ENCODE results near the gene MBP.

DNA sequence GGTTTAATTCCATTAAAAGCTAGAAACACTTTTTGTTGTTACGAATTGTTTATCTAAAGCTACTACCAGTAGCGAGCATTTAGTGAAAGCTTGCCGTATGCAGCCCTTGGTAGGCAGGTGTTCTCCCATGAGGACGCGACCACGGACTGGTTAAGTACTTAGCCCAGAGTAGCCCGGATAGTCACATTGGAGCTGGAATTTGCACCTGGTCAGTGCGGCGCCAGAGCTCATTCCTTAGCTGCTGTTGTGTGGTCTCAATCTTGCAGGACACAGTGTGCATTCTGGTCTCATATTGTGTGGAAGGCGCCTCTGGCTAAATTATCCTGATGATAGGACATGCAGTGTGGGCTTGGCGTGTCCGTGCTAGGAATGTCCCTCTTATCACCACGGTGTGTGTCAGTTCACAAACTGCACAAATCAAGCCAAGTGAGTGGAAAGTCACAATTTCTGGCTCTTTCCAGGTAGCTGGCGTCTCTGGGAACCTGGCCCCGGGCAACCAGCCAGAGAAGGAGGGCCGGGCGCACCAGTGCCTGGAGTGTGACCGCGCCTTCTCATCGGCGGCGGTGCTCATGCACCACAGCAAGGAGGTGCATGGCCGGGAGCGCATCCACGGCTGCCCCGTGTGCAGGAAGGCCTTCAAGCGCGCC, 176.9 kb downstream of the MBP start:
- no peak for TF ChIP-seq EZH2 (IDR thresholded peaks at IDR 0.05; ENCODE audit: borderline replicate concordance, low read depth, low read length, poor library complexity, severe bottlenecking)
- TF ChIP-seq, protein P1, sequence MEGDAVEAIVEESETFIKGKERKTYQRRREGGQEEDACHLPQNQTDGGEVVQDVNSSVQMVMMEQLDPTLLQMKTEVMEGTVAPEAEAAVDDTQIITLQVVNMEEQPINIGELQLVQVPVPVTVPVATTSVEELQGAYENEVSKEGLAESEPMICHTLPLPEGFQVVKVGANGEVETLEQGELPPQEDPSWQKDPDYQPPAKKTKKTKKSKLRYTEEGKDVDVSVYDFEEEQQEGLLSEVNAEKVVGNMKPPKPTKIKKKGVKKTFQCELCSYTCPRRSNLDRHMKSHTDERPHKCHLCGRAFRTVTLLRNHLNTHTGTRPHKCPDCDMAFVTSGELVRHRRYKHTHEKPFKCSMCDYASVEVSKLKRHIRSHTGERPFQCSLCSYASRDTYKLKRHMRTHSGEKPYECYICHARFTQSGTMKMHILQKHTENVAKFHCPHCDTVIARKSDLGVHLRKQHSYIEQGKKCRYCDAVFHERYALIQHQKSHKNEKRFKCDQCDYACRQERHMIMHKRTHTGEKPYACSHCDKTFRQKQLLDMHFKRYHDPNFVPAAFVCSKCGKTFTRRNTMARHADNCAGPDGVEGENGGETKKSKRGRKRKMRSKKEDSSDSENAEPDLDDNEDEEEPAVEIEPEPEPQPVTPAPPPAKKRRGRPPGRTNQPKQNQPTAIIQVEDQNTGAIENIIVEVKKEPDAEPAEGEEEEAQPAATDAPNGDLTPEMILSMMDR (conservative IDR thresholded peaks at IDR 0.05; ENCODE audit: low read depth, low read length), result no peak
